ENCODE results near the gene SOX8. TPM values are rescaled to one million over a fixed set of nuclear protein-coding genes. Genes with fewer than 3 reads are reported as not detected.

Gene SOX8
- total and polyA plus RNA-seq, 10 of the 15 experiments (the other 5 are each of a cell fraction or from before 2014, with no cell fraction given): not detected

GRCh38 chr16:1008085-1008484, 26.5 kb downstream of the SOX8 start:
- H3K27me3 ChIP-seq (replicated peaks in 1 of 2; ENCODE audit: control insufficient read depth in 2 of 2, insufficient read depth in 2 of 2, low read length in 1 of 2): no peaks in the 10 kb centered on the region
- no peak overlapping the region for H3K4me3 ChIP-seq
- WGBS (ENCODE audit: insufficient coverage, insufficient replicate concordance, low lambda C conversion rate, missing lambda C conversion rate): 55% methylated on average over 14 of the region's 14 CpGs
- H3K9me3 ChIP-seq (replicated peaks; ENCODE audit: control insufficient read depth, insufficient read depth, low read length): no peaks in the 10 kb centered on the region
- ChIA-PET POLR2A (no interaction called here), RAD21 (ENCODE audit: unreplicated experiment) (no interaction called here), CTCF (no interaction called here), SMC1A (ENCODE audit: uncharacterized antibody, unreplicated experiment) (no interaction called here)
- FAIRE-seq: no peak
- no peaks in the 10 kb centered on the region for H4K20me1 ChIP-seq (ENCODE audit: control insufficient read depth, insufficient read depth)
- H3K9ac ChIP-seq (ENCODE audit: control insufficient read depth, insufficient read depth, low read length): no peak overlapping the region
- intact Hi-C loops (cut with micrococcal nuclease; ENCODE audit: unreplicated experiment) (no loop called here), in situ Hi-C loops (cut with MboI) (no loop called here)
- no peaks in the 10 kb centered on the region for H3K79me2 ChIP-seq (ENCODE audit: control insufficient read depth, insufficient read depth, low read length)
- no peak for ATAC-seq
- TF ChIP-seq JUNB (IDR thresholded peaks at IDR 0.05): no peak
- no peak for TF ChIP-seq PBX3 (IDR thresholded peaks at IDR 0.05; ENCODE audit: insufficient replicate concordance, low read depth, low read length)
- TF ChIP-seq CBX3 (IDR thresholded peaks at IDR 0.05; ENCODE audit: borderline replicate concordance, low read depth): no peak
- no peak for TF ChIP-seq YBX1 (IDR thresholded peaks at IDR 0.05)
- no peak for TF ChIP-seq MEF2B (IDR thresholded peaks at IDR 0.05; ENCODE audit: partially characterized antibody, poor library complexity, severe bottlenecking)
- TF ChIP-seq ZBED1 (IDR thresholded peaks at IDR 0.05; ENCODE audit: borderline replicate concordance): no peak
- no peak for TF ChIP-seq IRF4 (IDR thresholded peaks at IDR 0.05; ENCODE audit: low read depth, low read length)
- no peak for TF ChIP-seq IKZF1 (conservative IDR thresholded peaks at IDR 0.05)
- TF ChIP-seq ZBTB40 (IDR thresholded peaks at IDR 0.05; ENCODE audit: borderline replicate concordance): no peak
- no peak for TF ChIP-seq TCF3 (IDR thresholded peaks at IDR 0.05; ENCODE audit: borderline replicate concordance, insufficient read depth, low read depth, low read length)
- no peak for TF ChIP-seq ZNF592 (IDR thresholded peaks at IDR 0.05)
- TF ChIP-seq ATF2 (IDR thresholded peaks at IDR 0.05; ENCODE audit: low read length): no peak
- no peaks in the 10 kb centered on the region for H3K36me3 ChIP-seq (ENCODE audit: control insufficient read depth in 2 of 2, insufficient read depth in 2 of 2, low read length in 1 of 2)
- DNase-seq (ENCODE audit: low read depth, low spot score): no peak
- peaks cover 10% of the 10 kb centered on the region for H3K4me1 ChIP-seq (ENCODE audit: control insufficient read depth, insufficient read depth, low read length)
- no peak overlapping the region for H3K4me2 ChIP-seq (ENCODE audit: control insufficient read depth, insufficient read depth)
- BruUV-seq (replicated peaks): no TSS peak
- no peak overlapping the region for H2AFZ ChIP-seq (ENCODE audit: control insufficient read depth, low read depth, low read length)
- no peak overlapping the region for H3K27ac ChIP-seq (ENCODE audit: control insufficient read depth, insufficient read depth)

Measured in GM12878 (cell line).